GM12878 (cell line): ENCODE measurements around the gene HINFP. TPM values are rescaled to one million over a fixed set of nuclear protein-coding genes. Genes with fewer than 3 reads are reported as not detected.
A peak's percentile ranks its signal among the peaks of the same experiment; 100 is the strongest.

Experiments used
- ATF7 ChIP-seq: fragments of 450-650 bp; IDR thresholded peaks from 2 replicates; pipeline ENCODE4 v1.6.1; 2016; ENCODE audit warnings: low read depth, mild to moderate bottlenecking
- E2F8 ChIP-seq: fragments of 450-650 bp; IDR thresholded peaks from 2 replicates; pipeline ENCODE4 v1.6.1; 2018; ENCODE audit warnings: mild to moderate bottlenecking, low read depth, moderate library complexity; ENCODE audit not compliant: partially characterized antibody
- GATAD2B ChIP-seq: fragments of 450-650 bp; conservative IDR thresholded peaks from 2 replicates; pipeline ENCODE4 v1.6.1; 2017; ENCODE audit warnings: low read depth, mild to moderate bottlenecking, moderate library complexity
- HDGF ChIP-seq: fragments of 450-650 bp; IDR thresholded peaks from 2 replicates; pipeline ENCODE4 v1.6.1; 2016; ENCODE audit warnings: antibody characterized with exemption
- HSF1 ChIP-seq: fragments of 150-350 bp; IDR thresholded peaks from 2 replicates; pipeline ENCODE4 v1.6.1; 2014; ENCODE audit warnings: mild to moderate bottlenecking, low read depth, low read length
- KAT2A ChIP-seq: conservative IDR thresholded peaks from 2 replicates; pipeline ENCODE4 v1.6.1; 2011; ENCODE audit warnings: low read depth, low read length; ENCODE audit not compliant: control insufficient read depth
- LARP7 ChIP-seq: fragments of 450-650 bp; IDR thresholded peaks from 2 replicates; pipeline ENCODE4 v1.6.1; 2017; ENCODE audit warnings: mild to moderate bottlenecking
- NFYA ChIP-seq: IDR thresholded peaks from 2 replicates; pipeline ENCODE4 v1.6.1; 2011; ENCODE audit warnings: low read depth, mild to moderate bottlenecking, low read length, improper control_type of control experiment, borderline replicate concordance
- PRDM15 ChIP-seq: fragments of 450-650 bp; formaldehyde crosslinking; IDR thresholded peaks from 2 replicates; pipeline ENCODE4 v1.4.0; 2020; ENCODE audit warnings: mild to moderate bottlenecking, moderate library complexity
- RB1 ChIP-seq: fragments of 450-650 bp; formaldehyde crosslinking; IDR thresholded peaks from 2 replicates; pipeline ENCODE4 v1.6.1; 2017; ENCODE audit warnings: mild to moderate bottlenecking, borderline replicate concordance
- RFX5 ChIP-seq: IDR thresholded peaks from 2 replicates; pipeline ENCODE4 v1.6.1; 2011; ENCODE audit warnings: low read depth, low read length, improper control_type of control experiment
- SPI1 ChIP-seq: IDR thresholded peaks from 2 replicates; pipeline ENCODE4 v1.6.1; 2011; ENCODE audit warnings: low read depth, mild to moderate bottlenecking, low read length, moderate library complexity, borderline replicate concordance; ENCODE audit not compliant: insufficient read depth
- TARDBP ChIP-seq: IDR thresholded peaks from 2 replicates; pipeline ENCODE4 v1.6.1; 2016; ENCODE audit warnings: borderline replicate concordance
- YBX1 ChIP-seq: fragments of 450-650 bp; IDR thresholded peaks from 2 replicates; pipeline ENCODE4 v1.6.1; 2016; ENCODE audit warnings: antibody characterized with exemption
- YY1 ChIP-seq: IDR thresholded peaks from 2 replicates; pipeline ENCODE4 v1.6.1; 2011; ENCODE audit warnings: low read depth, mild to moderate bottlenecking, low read length
- ZNF274 ChIP-seq: IDR thresholded peaks from one replicate; pipeline ENCODE4 v1.8.0; 2011; ENCODE audit not compliant: insufficient read length, insufficient read depth
- polyA plus RNA-seq, 11 experiments: library from polyadenylated mRNA; depleted of rRNA in 4 of 11; unstranded in 6 of 11; stranded (reverse) in 5 of 11; fragments of >200 nt; fragmentation: Nextera tagmentation in 4 of 11; fragmentation: Illumina TruSeq in 1 of 11; extraction: Ambion mirVana in 4 of 11; extraction: Trizol in 1 of 11; gene quantifications; 1 replicate in 1 of 11; 2 replicates in 10 of 11; pipeline versions ENCODE4 v1.2.1 to v1.2.3, GENCODE V29; 2011 to 2016; ENCODE audit warnings: inconsistent platforms in 2 of 11, missing spikeins in 2 of 11, low read depth in 1 of 11
- total RNA-seq, 4 experiments: library from RNA; depleted of rRNA in 3 of 4; stranded (reverse); fragments of >200 nt in 3 of 4; fragmentation: Illumina TruSeq in 1 of 4; extraction: Trizol in 1 of 4; gene quantifications; 2 replicates each; pipeline versions ENCODE4 v1.2.1 to v1.2.3, GENCODE V29; 2013 to 2021

Gene HINFP
- total and polyA plus RNA-seq, 10 of the 15 experiments (the other 5 are each of a cell fraction or from before 2014, with no cell fraction given) = 13.1 to 26.3 (median 18.6) TPM

- TF ChIP-seq HDGF (no peak; the same call in 1 of the 2 replicates), ATF7 (0 out of 2 replicates have a peak, but pooled peaks have one; percentile 46), GATAD2B (peak; percentile 80), RFX5 (peak; percentile 64), KAT2A (no peak), PRDM15 (CRISPR knock-in tag) (no peak), RB1 (peak; percentile 76), YY1 (peak; percentile 82), TARDBP (peak; percentile 50; the same call in 1 of the 2 replicates), E2F8 (peak; percentile 62), SPI1 (peak; percentile 33; the same call in 1 of the 2 replicates), LARP7 (peak; percentile 100), HSF1 (no peak), ZNF274 (no peak), YBX1 (no peak), NFYA (peak; percentile 68; the same call in 1 of the 2 replicates)
Observed at GRCh38 chr11:119095066-119095880, 26.1 kb upstream of the HINFP start (continued).
